ENCODE measurements around the gene EYS. TPM values are rescaled to one million over a fixed set of nuclear protein-coding genes. Genes with fewer than 3 reads are reported as not detected.

EYS gene
- total and polyA plus RNA-seq, 2 of the 8 experiments (the other 6 are each of a cell fraction or from before 2014, with no cell fraction given) = 0.05 to 0.13 TPM

DNA sequence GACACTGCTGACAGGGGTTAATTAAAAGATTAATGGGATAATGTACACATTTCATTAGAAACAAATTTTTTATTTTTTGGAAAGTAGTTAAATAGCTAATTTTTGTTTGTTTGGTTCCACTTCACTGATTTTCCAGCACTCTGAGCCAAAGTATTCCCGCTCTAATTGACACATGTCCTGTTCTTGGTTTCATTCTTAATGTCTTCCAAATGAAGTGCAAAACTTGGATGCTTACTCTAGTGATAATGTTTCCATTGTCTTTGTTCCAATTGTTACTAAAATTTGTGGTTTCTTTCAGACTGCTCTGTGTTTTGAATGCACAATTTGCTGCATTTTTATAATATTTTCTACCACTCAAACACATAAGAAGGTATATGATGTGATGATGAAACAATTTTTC is 1277.1 kb downstream of the EYS start:
- Histone ChIP-seq H4K8ac (ENCODE audit: extremely low read depth, insufficient read depth, low read length) (no peak overlapping the region), H3K27ac (ENCODE audit: low read depth, low read length) (no peak overlapping the region), H4K20me1 (replicated peaks in 1 of 2; ENCODE audit: control insufficient read depth in 1 of 2, insufficient read depth in 2 of 2, low read length in 2 of 2) (no peaks in the 10 kb centered on the region), H3K4me1 (replicated peaks in 1 of 4; ENCODE audit: control insufficient read depth in 3 of 4, insufficient read depth in 4 of 4, low read length in 3 of 4) (no peaks in the 10 kb centered on the region), H3K9ac (replicated peaks in 1 of 4; ENCODE audit: extremely low read depth in 1 of 4, low read depth in 3 of 4, low read length in 3 of 4) (no peak overlapping the region), H3K36me3 (ENCODE audit: control insufficient read depth in 2 of 4, insufficient read depth in 4 of 4, low read length in 3 of 4) (no peaks in the 10 kb centered on the region), H3K27me3 (replicated peaks in 1 of 4; ENCODE audit: control insufficient read depth in 3 of 4, extremely low read depth in 1 of 4, insufficient read depth in 3 of 4, low read length in 3 of 4) (no peaks in the 10 kb centered on the region), H3K4me2 (ENCODE audit: insufficient read depth in 1 of 2, low read depth in 2 of 2, low read length in 2 of 2) (no peak overlapping the region), H2BK120ac (replicated peaks; ENCODE audit: low read depth, low read length) (no peak overlapping the region), H3K56ac (replicated peaks; ENCODE audit: insufficient read length, low read depth, low read length) (no peak overlapping the region), H2AFZ (ENCODE audit: low read length) (no peak overlapping the region), H3K9me3 (ENCODE audit: insufficient read depth in 2 of 2, low read depth in 1 of 2, low read length in 1 of 2) (no peaks in the 10 kb centered on the region), H3K79me1 (ENCODE audit: low read depth, low read length) (no peaks in the 10 kb centered on the region), H2AK5ac (ENCODE audit: low read depth, low read length) (no peak overlapping the region), H3K4me3 (ENCODE audit: extremely low read depth in 1 of 4, insufficient read depth in 2 of 4, low read depth in 3 of 4, low read length in 4 of 4) (no peak overlapping the region), H3K14ac (ENCODE audit: insufficient read length) (no peak overlapping the region), H3K23me2 (ENCODE audit: low read depth, low read length) (no peaks in the 10 kb centered on the region), H3K18ac (ENCODE audit: extremely low read depth, low read length) (no peak overlapping the region), H2BK5ac (ENCODE audit: low read depth, low read length) (no peak overlapping the region), H4K91ac (replicated peaks; ENCODE audit: insufficient read length, low read length) (no peak overlapping the region), H3K23ac (ENCODE audit: insufficient read length) (no peak overlapping the region), H2BK12ac (ENCODE audit: low read depth, low read length) (no peak overlapping the region), H2BK15ac (ENCODE audit: low read length) (no peak overlapping the region), H3K4ac (replicated peaks; ENCODE audit: insufficient read length, low read depth, low read length) (no peak overlapping the region), H4K5ac (ENCODE audit: insufficient read length, low read depth, low read length) (no peak overlapping the region), H3K79me2 (ENCODE audit: control insufficient read depth in 1 of 2, insufficient read depth in 2 of 2, low read length in 2 of 2) (no peaks in the 10 kb centered on the region), H2BK20ac (ENCODE audit: low read length) (no peak overlapping the region)
- no peak for DNase-seq (ENCODE audit: low read depth in 1 of 2, low spot score in 2 of 2)
- CTCF ChIA-PET (ENCODE audit: partially characterized antibody) = no interaction called here
- POLR2A ChIA-PET (ENCODE audit: partially characterized antibody) = no interaction called here
- 96% methylated on average over 1 of the region's 1 CpG; no CpG with 5 or more reads in 1 of the 2 experiments for WGBS, 2 experiments (ENCODE audit: extremely low coverage in 1 of 2, insufficient coverage in 1 of 2, insufficient read length in 1 of 2, insufficient replicate concordance in 2 of 2, low coverage in 1 of 2, low lambda C conversion rate in 2 of 2, missing lambda C conversion rate in 1 of 2)
- no peak for FAIRE-seq
- TF ChIP-seq TBP (IDR thresholded peaks at IDR 0.05; ENCODE audit: low read depth, low read length) = no peak
- TF ChIP-seq HDAC6 (IDR thresholded peaks at IDR 0.05; ENCODE audit: low read depth, low read length) = no peak
- TF ChIP-seq SIX5 (IDR thresholded peaks at IDR 0.05; ENCODE audit: low read depth, low read length) = no peak
- no peak for TF ChIP-seq TAF7 (optimal IDR thresholded peaks at IDR 0.05; ENCODE audit: borderline replicate concordance, low read depth, low read length)
- TF ChIP-seq NANOG (IDR thresholded peaks at IDR 0.05; ENCODE audit: insufficient read depth, low read depth, low read length, poor library complexity, severe bottlenecking) = no peak
- TF ChIP-seq MAFK (IDR thresholded peaks at IDR 0.05; ENCODE audit: low read depth, low read length) = no peak
- TF ChIP-seq, protein P1, sequence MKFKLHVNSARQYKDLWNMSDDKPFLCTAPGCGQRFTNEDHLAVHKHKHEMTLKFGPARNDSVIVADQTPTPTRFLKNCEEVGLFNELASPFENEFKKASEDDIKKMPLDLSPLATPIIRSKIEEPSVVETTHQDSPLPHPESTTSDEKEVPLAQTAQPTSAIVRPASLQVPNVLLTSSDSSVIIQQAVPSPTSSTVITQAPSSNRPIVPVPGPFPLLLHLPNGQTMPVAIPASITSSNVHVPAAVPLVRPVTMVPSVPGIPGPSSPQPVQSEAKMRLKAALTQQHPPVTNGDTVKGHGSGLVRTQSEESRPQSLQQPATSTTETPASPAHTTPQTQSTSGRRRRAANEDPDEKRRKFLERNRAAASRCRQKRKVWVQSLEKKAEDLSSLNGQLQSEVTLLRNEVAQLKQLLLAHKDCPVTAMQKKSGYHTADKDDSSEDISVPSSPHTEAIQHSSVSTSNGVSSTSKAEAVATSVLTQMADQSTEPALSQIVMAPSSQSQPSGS (IDR thresholded peaks at IDR 0.05; ENCODE audit: low read length) = no peak
- TF ChIP-seq, protein P2, sequence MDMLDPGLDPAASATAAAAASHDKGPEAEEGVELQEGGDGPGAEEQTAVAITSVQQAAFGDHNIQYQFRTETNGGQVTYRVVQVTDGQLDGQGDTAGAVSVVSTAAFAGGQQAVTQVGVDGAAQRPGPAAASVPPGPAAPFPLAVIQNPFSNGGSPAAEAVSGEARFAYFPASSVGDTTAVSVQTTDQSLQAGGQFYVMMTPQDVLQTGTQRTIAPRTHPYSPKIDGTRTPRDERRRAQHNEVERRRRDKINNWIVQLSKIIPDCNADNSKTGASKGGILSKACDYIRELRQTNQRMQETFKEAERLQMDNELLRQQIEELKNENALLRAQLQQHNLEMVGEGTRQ (IDR thresholded peaks at IDR 0.05; ENCODE audit: low read length) = no peak
- TF ChIP-seq CTBP2 (IDR thresholded peaks at IDR 0.05; ENCODE audit: borderline replicate concordance, insufficient read depth, insufficient read length, low read length) = no peak
- TF ChIP-seq GTF2F1 (IDR thresholded peaks at IDR 0.05; ENCODE audit: borderline replicate concordance, low read depth, low read length) = no peak
- TF ChIP-seq CEBPB (IDR thresholded peaks at IDR 0.05; ENCODE audit: low read depth, low read length) = no peak

Data from H1 (cell line).